SU-DHL-6 (cell line): ENCODE measurements around the gene SLC13A2.

Experiments
- H2AFZ ChIP-seq: fragments of 200-600 bp; sonication (generic); 2 replicates; pipeline ENCODE4 v1.6.1; 2014; ENCODE audit warnings: low read depth, mild to moderate bottlenecking, moderate library complexity, mixed read lengths, antibody characterized with exemption, low read length; ENCODE audit not compliant: severe bottlenecking
- H3F3A ChIP-seq: fragments of 200-600 bp; shearing (Covaris generic); 2 replicates; pipeline ENCODE4 v1.6.0; 2016; ENCODE audit warnings: antibody characterized with exemption, mild to moderate bottlenecking; ENCODE audit not compliant: insufficient read depth
- H3K27ac ChIP-seq: fragments of 200-600 bp; sonication (generic); 2 replicates; pipeline ENCODE4 v1.5.1; 2016; ENCODE audit warnings: low read depth, mild to moderate bottlenecking, low read length, moderate library complexity, mixed read lengths
- H3K27me3 ChIP-seq: fragments of 200-600 bp; sonication (generic), shearing (Covaris generic); 2 replicates; pipeline ENCODE4 v1.6.0; 2014; ENCODE audit warnings: mild to moderate bottlenecking, low read length
- H3K36me3 ChIP-seq: fragments of 200-600 bp; sonication (generic); 2 replicates; pipeline ENCODE4 v1.6.1; 2014; ENCODE audit warnings: mild to moderate bottlenecking, low read length, mixed read lengths
- H3K4me2 ChIP-seq: fragments of 300-600, 200-600 bp; shearing (Covaris generic), sonication (generic); 2 replicates; pipeline ENCODE4 v1.6.0; 2014; ENCODE audit warnings: low read length, low read depth, mild to moderate bottlenecking; ENCODE audit not compliant: poor library complexity, severe bottlenecking
- H3K4me3 ChIP-seq: fragments of 200-600 bp; sonication (generic); 2 replicates; pipeline ENCODE4 v1.5.1; 2014; ENCODE audit warnings: antibody characterized with exemption, low read length, mild to moderate bottlenecking, mixed read lengths; ENCODE audit not compliant: insufficient read depth, poor library complexity, severe bottlenecking
- H3K79me2 ChIP-seq: fragments of 200-600 bp; sonication (generic); 2 replicates; pipeline ENCODE4 v1.6.1; 2014; ENCODE audit warnings: mild to moderate bottlenecking, low read length, moderate library complexity; ENCODE audit not compliant: insufficient read depth
- H3K9ac ChIP-seq: fragments of 200-600 bp; sonication (generic); 2 replicates; pipeline ENCODE4 v1.7.0; 2014; ENCODE audit warnings: mild to moderate bottlenecking, low read length
- H3K9me2 ChIP-seq: fragments of 200-600 bp; sonication (generic); replicated peaks from 2 replicates; pipeline ENCODE4 v1.6.1; 2014; ENCODE audit warnings: low read length; ENCODE audit not compliant: insufficient read depth
- H3K9me3 ChIP-seq: fragments of 200-600 bp; sonication (generic); 2 replicates; pipeline ENCODE4 v1.6.1; 2014; ENCODE audit warnings: low read length, mixed read lengths; ENCODE audit not compliant: insufficient read depth
- H4K20me1 ChIP-seq: fragments of 200-600 bp; sonication (generic); 2 replicates; pipeline ENCODE4 v1.6.1; 2014; ENCODE audit warnings: low read depth, mild to moderate bottlenecking, antibody characterized with exemption, low read length, moderate library complexity, mixed read lengths
- EZH2phosphoT487 ChIP-seq: fragments of 200-600 bp; sonication (generic), shearing (Covaris generic); conservative IDR thresholded peaks from 2 replicates; pipeline ENCODE4 v1.6.1; 2018; ENCODE audit warnings: mild to moderate bottlenecking, antibody characterized with exemption, low read length, moderate library complexity, mixed read lengths
- TF ChIP-seq, protein P1 (sequence below): fragments of 200-600 bp; sonication (generic); IDR thresholded peaks from one replicate; pipeline ENCODE4 v1.5.1; 2017; ENCODE audit warnings: antibody characterized with exemption, mild to moderate bottlenecking, low read length, moderate library complexity; ENCODE audit not compliant: insufficient read depth, poor library complexity, severe bottlenecking

Gene SLC13A2

DNA sequence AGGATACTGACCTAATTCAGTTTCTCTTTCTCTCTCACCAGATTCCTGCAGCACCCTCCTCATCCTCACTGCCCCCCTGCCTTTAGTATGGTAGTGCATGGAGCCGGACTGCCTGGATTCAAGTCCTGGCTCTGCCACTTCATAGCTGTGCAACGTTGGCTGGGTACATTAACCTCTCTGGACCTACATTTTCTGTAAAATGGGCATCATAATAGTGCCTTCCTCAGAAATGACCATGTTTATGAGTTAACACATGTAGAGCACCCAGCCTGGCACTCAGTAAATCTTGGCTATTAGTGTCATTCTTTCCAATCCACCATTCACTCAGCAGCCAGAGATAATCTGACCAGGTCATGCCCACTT is 71.7 kb downstream of the SLC13A2 start:
- no peaks in the 10 kb centered on the region for H3K36me3 ChIP-seq
- H3K79me2 ChIP-seq: no peaks in the 10 kb centered on the region
- no peaks in the 10 kb centered on the region for H3K9me3 ChIP-seq
- no peaks in the 10 kb centered on the region for H3K9me2 ChIP-seq
- TF ChIP-seq, protein P1, sequence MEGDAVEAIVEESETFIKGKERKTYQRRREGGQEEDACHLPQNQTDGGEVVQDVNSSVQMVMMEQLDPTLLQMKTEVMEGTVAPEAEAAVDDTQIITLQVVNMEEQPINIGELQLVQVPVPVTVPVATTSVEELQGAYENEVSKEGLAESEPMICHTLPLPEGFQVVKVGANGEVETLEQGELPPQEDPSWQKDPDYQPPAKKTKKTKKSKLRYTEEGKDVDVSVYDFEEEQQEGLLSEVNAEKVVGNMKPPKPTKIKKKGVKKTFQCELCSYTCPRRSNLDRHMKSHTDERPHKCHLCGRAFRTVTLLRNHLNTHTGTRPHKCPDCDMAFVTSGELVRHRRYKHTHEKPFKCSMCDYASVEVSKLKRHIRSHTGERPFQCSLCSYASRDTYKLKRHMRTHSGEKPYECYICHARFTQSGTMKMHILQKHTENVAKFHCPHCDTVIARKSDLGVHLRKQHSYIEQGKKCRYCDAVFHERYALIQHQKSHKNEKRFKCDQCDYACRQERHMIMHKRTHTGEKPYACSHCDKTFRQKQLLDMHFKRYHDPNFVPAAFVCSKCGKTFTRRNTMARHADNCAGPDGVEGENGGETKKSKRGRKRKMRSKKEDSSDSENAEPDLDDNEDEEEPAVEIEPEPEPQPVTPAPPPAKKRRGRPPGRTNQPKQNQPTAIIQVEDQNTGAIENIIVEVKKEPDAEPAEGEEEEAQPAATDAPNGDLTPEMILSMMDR: no peak
- no peak for TF ChIP-seq EZH2phosphoT487
- H3K27ac ChIP-seq: no peak overlapping the region
- no peaks in the 10 kb centered on the region for H4K20me1 ChIP-seq
- no peak overlapping the region for H3K4me3 ChIP-seq
- H3K9ac ChIP-seq: no peak overlapping the region
- H2AFZ ChIP-seq: no peak overlapping the region
- no peak overlapping the region for H3K4me2 ChIP-seq
- peaks cover 4% of the 10 kb centered on the region; the same call in 1 of the 2 replicates for H3F3A ChIP-seq
- H3K27me3 ChIP-seq: no peaks in the 10 kb centered on the region

- no peak overlapping the region for H3K4me3 ChIP-seq
- no peaks in the 10 kb centered on the region for H3K27me3 ChIP-seq
- peaks cover 4% of the 10 kb centered on the region; the same call in 1 of the 2 replicates for H3F3A ChIP-seq
- no peak overlapping the region for H3K4me2 ChIP-seq
- no peaks in the 10 kb centered on the region for H3K9me3 ChIP-seq
- H3K79me2 ChIP-seq: no peaks in the 10 kb centered on the region
- H3K36me3 ChIP-seq: no peaks in the 10 kb centered on the region
- H3K27ac ChIP-seq: no peak overlapping the region
- no peak for TF ChIP-seq EZH2phosphoT487
- TF ChIP-seq, protein P1: no peak
- H4K20me1 ChIP-seq: no peaks in the 10 kb centered on the region
- H2AFZ ChIP-seq: no peak overlapping the region
- no peaks in the 10 kb centered on the region for H3K9me2 ChIP-seq
- no peak overlapping the region for H3K9ac ChIP-seq
Observed at GRCh38 chr17:28545787-28546415, 72.5 kb downstream of the SLC13A2 start.

DNA sequence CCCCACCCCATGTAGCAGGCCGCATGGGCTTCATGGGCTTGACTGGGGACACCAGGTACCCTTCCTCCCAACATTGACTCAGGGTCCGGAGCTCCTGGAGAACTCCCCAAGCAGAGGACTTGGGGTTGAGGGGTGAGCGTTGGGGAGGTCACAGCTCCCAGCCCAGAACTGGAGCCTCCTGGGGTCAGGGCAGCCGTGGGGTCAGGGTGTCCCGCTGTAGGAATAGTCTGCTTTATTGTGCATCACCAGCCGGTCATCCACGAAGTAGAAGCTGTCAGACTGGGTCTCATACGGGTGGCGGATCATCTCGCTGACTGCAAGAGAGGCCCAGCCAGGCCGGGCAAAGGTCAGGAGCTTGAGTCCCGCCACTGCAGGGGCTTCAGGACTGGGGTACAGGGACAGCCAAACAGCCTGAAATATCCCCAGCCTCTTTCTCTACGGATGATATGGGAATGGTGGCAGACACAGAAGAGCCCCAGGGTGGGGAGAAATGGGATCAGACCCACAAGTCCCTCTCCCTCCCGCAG is 73.7 kb downstream of the SLC13A2 start:
- TF ChIP-seq, protein P1: no peak
- TF ChIP-seq EZH2phosphoT487: no peak
- Histone ChIP-seq H3K27me3 (no peaks in the 10 kb centered on the region), H4K20me1 (no peaks in the 10 kb centered on the region), H3F3A (peaks cover 4% of the 10 kb centered on the region; the same call in 1 of the 2 replicates), H3K36me3 (no peaks in the 10 kb centered on the region), H3K9me2 (no peaks in the 10 kb centered on the region), H3K4me2 (peak overlapping the region; percentile 49), H3K27ac (no peak overlapping the region), H3K9ac (peak overlapping the region; percentile 39; the same call in 1 of the 2 replicates), H3K79me2 (no peaks in the 10 kb centered on the region), H2AFZ (peak overlapping the region; percentile 94), H3K4me3 (no peak overlapping the region), H3K9me3 (no peaks in the 10 kb centered on the region)
